ENCODE measurements around the gene CDPF1.
"Not testable (repeated sequence)": the region's sequence is repeated elsewhere in the genome, so short reads cannot be mapped to it uniquely, and the experiment has no call there.

CDPF1 gene

GRCh38 chr22:46275455-46276122 lies 25.5 kb upstream of the CDPF1 start:
- Mint-ChIP-seq H3K27ac (peak overlapping the region; percentile 21), H3K9me3 (peaks cover 7% of the 10 kb centered on the region), H3K4me3 (no peak overlapping the region), H3K4me1 (ENCODE audit: low read depth) (peaks cover 12% of the 10 kb centered on the region), H3K36me3 (ENCODE audit: low read depth) (peaks cover 96% of the 10 kb centered on the region), H3K27me3 (no peaks in the 10 kb centered on the region)
- intact Hi-C loops (cut with micrococcal nuclease), result no loop called here

DNA sequence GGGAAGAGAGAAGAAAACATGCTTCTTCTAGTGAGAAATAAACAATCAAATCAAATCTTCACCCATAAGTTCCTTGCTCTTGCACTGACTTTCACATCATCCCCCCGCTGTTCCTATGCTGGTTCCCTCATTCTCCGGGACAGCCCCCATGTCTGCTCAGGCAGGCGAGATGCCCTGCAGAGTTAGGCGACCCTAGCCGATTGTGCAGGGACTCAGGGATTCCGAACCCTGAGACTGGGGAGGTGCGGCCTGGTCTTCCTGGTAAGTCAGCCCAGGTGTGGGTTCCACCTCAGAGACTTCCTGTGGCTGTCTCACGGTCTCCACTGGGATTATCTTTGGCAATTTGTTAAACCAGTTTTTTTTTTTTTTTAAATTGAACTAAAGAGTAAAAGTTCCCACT lies 24.3 kb upstream of the CDPF1 start:
- Mint-ChIP-seq H3K9me3 (peaks cover 7% of the 10 kb centered on the region), H3K4me3 (no peak overlapping the region), H3K4me1 (ENCODE audit: low read depth) (peaks cover 16% of the 10 kb centered on the region), H3K27ac (no peak overlapping the region), H3K27me3 (no peaks in the 10 kb centered on the region), H3K36me3 (ENCODE audit: low read depth) (peaks cover 95% of the 10 kb centered on the region)
- intact Hi-C loops (cut with micrococcal nuclease), result no loop called here

DNA sequence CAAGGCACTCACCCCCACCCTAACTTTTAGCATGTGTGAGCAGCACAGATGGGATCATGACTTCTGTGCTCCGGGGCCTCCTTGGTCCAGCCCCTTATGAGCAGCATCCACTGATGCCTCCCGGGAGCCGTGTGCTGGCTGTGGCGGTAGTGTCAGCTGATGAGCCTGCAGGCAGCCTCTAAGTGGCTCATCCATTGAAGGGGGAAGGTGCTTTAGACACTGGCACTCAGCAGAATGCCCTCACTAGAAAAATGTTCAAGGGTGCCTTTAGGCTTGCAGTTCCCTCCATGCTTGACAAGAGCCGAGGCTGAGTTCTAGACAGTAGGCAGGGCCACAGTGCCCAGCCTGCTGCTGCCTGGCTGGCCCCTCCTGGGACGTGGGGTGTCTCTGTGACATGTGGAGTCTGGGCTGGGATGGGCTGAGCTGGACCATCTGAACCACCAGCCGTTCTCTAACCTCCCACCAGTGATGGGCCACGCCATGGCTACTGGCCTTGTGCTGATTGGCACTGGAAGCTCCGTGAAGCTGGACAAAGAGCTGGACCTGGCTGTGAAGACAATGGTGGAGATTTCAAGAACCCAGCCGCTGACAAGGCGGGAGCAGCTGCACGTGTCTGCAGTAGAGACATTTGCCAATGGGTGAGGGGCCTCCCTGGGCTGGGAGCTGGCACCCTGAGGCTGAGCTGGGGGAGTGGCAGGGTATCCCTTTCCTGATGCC lies 23.5 kb upstream of the CDPF1 start:
- Mint-ChIP-seq H3K9me3 (peaks cover 7% of the 10 kb centered on the region), H3K27me3 (no peaks in the 10 kb centered on the region), H3K36me3 (ENCODE audit: low read depth) (peaks cover 88% of the 10 kb centered on the region), H3K27ac (no peak overlapping the region), H3K4me1 (ENCODE audit: low read depth) (peaks cover 20% of the 10 kb centered on the region), H3K4me3 (no peak overlapping the region)
- intact Hi-C loops (cut with micrococcal nuclease), result no loop called here

DNA sequence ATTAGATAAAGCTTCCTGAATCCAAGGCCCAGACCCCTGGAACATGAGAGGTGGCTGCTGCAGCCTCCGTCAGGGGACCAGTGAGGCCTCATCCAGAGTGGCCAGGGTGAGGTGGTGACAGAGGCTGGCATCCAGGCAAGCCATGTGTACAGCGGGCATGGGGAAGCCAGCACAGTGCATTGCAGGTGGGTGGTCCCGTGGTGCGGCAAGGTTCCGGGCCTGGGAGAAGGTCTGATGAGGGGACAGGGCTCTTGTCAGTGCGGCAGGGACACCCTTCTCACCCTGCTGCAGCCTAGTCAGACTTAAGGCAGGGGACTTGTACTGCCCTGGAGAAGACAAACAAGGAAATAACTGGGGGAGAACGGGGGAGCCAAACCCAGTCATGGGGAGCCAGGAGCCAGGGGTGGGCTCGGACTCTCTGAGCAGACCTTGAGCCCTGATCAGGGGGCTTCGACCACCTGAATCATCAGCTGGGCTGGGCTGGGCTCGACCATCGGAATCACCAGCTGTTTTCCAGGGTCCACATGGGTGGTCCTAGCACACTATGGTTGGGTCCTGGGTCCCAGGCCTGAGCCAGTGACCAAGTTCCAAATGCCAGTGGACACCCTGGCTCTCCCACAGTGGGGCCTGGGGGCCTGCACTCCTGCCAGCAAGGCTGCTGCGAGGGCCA lies 22.8 kb upstream of the CDPF1 start:
- intact Hi-C loops (cut with micrococcal nuclease), result no loop called here
- Mint-ChIP-seq H3K36me3 (ENCODE audit: low read depth) (peaks cover 86% of the 10 kb centered on the region), H3K4me1 (ENCODE audit: low read depth) (peaks cover 26% of the 10 kb centered on the region), H3K4me3 (no peak overlapping the region), H3K9me3 (peaks cover 7% of the 10 kb centered on the region), H3K27me3 (no peaks in the 10 kb centered on the region), H3K27ac (no peak overlapping the region)

DNA sequence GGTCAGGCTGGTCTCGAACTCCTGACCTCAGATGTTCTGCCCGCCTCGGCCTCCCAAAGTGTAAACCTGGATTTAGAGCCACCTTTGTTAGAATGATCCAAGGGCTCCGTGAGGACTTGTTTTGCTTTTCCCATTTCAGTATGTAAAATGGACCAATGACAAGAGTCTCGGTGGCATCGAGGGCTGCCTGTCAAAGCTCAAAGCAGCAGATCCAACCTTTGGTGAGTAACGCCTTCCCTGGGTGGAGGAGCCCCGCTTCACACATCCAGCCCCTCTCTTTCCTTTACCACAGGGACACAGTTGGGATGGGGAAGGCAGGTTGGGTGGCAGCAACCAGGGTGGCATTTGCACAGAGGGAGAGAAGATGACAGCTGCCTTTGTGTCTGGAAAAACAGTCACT lies 22.1 kb upstream of the CDPF1 start:
- Mint-ChIP-seq H3K4me3 (no peak overlapping the region), H3K36me3 (ENCODE audit: low read depth) (peaks cover 78% of the 10 kb centered on the region)
- intact Hi-C loops (cut with micrococcal nuclease), result no loop called here

DNA sequence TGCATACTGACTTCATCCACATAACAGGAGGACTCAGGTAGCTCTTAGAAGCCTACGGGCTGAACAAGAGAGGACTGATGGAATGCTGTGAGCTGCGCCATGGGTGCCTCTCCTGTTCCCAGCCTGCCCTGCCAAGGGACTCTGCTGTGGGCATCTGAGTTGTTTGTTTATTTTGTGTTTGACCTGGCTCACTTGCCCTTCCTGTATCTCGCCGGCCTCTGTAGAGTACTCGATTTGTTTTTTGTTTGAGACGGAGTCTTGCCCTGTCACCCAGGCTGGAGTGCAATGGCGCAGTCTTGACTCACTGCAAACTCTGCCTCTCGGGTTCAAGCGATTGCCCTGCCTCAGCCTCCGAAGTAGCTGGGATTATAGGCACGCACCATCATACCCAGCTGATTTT lies 19.5 kb upstream of the CDPF1 start:
- Mint-ChIP-seq H3K4me1 (ENCODE audit: low read depth) (peaks cover 24% of the 10 kb centered on the region), H3K27me3 (peaks cover 13% of the 10 kb centered on the region), H3K4me3 (no peak overlapping the region), H3K27ac (no peak overlapping the region), H3K36me3 (ENCODE audit: low read depth) (peaks cover 52% of the 10 kb centered on the region), H3K9me3 (no peaks in the 10 kb centered on the region)
- intact Hi-C loops (cut with micrococcal nuclease), result loop anchor here (2.0 kb wide), 1 partner anchor 119 kb away; the partner anchor contains the start of gene PPARA

More for the DNA sequence above, 22.1 kb upstream of the CDPF1 start:
- Mint-ChIP-seq H3K27me3 (no peaks in the 10 kb centered on the region), H3K27ac (no peak overlapping the region), H3K9me3 (peaks cover 7% of the 10 kb centered on the region), H3K4me1 (ENCODE audit: low read depth) (peaks cover 31% of the 10 kb centered on the region)

- Mint-ChIP-seq H3K27ac (peak within 1 kb of the TSS; percentile 77), H3K27me3 (peaks cover 27% of the 10 kb centered on the region), H3K4me3 (peak within 1 kb of the TSS; percentile 85), H3K4me1 (ENCODE audit: low read depth) (peaks cover 35% of the 10 kb centered on the region), H3K9me3 (no peaks in the 10 kb centered on the region), H3K36me3 (ENCODE audit: low read depth) (peaks cover 33% of the 10 kb centered on the region)
- intact Hi-C loops (cut with micrococcal nuclease), result loop anchor here (2.0 kb wide), 1 partner anchor 117 kb away; the partner anchor contains the start of gene PPARA
These were observed 17.6 kb upstream of the CDPF1 start, which contains the start of gene TTC38 for GRCh38 chr22:46267431-46268279. TSS of gene TTC38 (plus strand) at chr22:46268008. CDS start at chr22:46268040, 32 bp downstream.

DNA sequence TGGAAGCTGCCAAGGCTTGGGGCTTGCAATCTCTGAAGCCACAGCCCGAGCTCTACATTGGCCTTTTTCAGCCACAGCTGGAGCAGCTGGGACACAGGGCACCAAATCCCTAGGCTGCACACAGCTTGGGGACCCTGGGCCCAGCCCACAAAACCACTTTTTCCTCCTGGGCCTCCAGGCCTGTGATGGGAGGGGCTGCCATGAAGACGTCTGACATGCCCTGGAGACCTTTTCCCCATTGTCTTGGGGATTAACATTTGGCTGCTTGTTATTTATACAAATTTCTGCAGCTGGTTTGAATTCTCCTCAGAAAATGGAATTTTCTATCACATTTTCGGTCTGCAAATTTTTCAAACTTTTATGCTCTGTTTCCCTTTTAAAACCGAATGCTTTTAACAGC lies 15.5 kb upstream of the CDPF1 start:
- intact Hi-C loops (cut with micrococcal nuclease); H3K27ac Mint-ChIP-seq; H3K4me3 Mint-ChIP-seq; H3K9me3 Mint-ChIP-seq: not testable (repeated sequence)
- peaks cover 40% of the 10 kb centered on the region for H3K4me1 Mint-ChIP-seq (ENCODE audit: low read depth)
- H3K36me3 Mint-ChIP-seq (ENCODE audit: low read depth), result peaks cover 17% of the 10 kb centered on the region
- H3K27me3 Mint-ChIP-seq, result peaks cover 47% of the 10 kb centered on the region

- H3K9me3 Mint-ChIP-seq; H3K27ac Mint-ChIP-seq; H3K36me3 Mint-ChIP-seq (ENCODE audit: low read depth); H3K4me3 Mint-ChIP-seq; intact Hi-C loops (cut with micrococcal nuclease): not testable (repeated sequence)
- Mint-ChIP-seq H3K27me3 (peaks cover 52% of the 10 kb centered on the region), H3K4me1 (ENCODE audit: low read depth) (peaks cover 40% of the 10 kb centered on the region)
These were observed 14.4 kb upstream of the CDPF1 start for GRCh38 chr22:46264520-46264919.

DNA sequence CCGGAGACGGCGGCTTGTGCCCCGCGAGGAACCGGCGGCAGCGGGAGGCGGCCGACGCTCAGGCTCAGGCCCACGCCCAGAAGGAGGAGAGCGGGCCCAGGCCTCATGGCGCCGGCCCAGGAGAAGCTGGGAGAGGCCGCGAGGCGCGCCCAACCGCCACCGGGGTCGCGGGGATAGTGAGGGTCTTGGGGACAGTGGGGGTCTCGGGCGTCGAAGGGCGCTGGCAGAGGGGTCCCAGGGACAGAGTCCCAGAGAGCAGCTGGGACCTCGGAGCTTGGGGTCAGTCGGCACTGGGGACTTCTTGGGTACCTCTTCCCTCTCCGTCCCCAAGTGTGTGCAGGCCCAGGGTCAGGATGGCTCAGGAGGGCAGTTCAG lies 13.1 kb upstream of the CDPF1 start, which contains the start of gene PKDREJ:
PKDREJ (minus strand) TSS at position 128 of the 375 bp plus-strand sequence; CDS start at position 107, 21 bp downstream.
- Mint-ChIP-seq H3K36me3 (ENCODE audit: low read depth) (peaks cover 2% of the 10 kb centered on the region), H3K4me1 (ENCODE audit: low read depth) (peaks cover 44% of the 10 kb centered on the region), H3K27ac (peak within 1 kb of the TSS; percentile 53), H3K9me3 (no peaks in the 10 kb centered on the region), H3K4me3 (peak within 1 kb of the TSS; percentile 68), H3K27me3 (peaks cover 52% of the 10 kb centered on the region)
- intact Hi-C loops (cut with micrococcal nuclease), result no loop called here

DNA sequence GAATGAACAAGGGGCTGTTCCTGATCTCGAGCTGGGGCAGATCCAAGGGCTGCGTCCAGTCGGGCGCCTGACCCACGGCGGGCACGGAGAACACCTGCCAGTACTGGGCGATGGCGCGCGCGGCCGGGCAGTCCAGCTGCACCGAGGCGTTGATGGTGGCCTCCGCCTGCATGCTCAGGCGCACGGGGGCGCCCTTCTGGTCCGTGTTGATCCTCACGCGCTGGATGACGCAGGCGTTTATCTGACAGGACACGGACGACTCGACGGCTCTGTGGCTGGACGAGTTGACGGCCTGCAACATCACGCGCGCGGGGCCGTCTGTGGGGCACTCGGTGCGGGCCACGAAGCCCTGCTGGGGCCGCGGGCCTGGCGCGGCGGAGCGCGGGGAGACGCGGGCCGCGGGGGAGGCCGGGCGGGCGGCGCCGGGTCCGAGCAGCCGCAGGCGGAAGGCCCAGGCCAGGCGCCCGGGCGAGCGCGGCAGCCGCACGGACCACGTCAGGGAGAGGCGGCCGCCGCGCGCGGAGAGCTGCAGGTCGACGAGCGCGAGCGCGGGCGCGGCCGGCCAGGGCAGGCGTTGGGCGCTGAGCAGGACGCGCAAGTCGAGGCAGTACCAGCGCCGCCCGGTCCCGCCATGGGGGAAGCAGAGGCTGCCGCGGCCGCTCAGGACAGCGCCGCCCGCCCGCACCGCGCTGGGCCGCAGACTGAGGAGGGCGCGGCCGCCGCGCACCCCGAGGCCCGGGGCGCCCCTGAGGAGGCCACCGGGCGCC lies 12.5 kb upstream of the CDPF1 start:
- intact Hi-C loops (cut with micrococcal nuclease), result no loop called here
- no peaks in the 10 kb centered on the region for H3K36me3 Mint-ChIP-seq (ENCODE audit: low read depth)
- H3K9me3 Mint-ChIP-seq, result no peaks in the 10 kb centered on the region
- H3K27me3 Mint-ChIP-seq, result peaks cover 52% of the 10 kb centered on the region
- peak overlapping the region; percentile 53 for H3K27ac Mint-ChIP-seq
- H3K4me3 Mint-ChIP-seq, result peak overlapping the region; percentile 68
- peaks cover 42% of the 10 kb centered on the region for H3K4me1 Mint-ChIP-seq (ENCODE audit: low read depth)

DNA sequence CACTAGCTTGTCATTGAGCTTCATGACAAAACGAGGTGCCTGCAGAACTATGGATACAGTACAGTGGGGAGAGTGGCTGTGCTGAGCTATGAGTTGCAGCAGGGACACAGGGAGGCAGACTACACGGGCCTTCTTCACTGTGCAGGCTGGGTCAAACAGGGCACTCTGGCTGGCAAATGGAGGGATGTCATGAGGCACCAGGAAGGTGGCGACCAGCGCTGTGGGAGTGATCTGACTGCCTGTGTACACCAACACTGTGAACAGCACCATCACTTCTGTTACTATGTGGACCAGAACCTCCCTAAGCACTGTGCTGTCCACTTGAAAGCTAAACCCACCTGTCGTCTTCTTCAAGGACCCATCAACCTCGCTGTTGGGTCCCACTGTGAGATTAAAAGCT lies 9.9 kb upstream of the CDPF1 start:
- H3K9me3 Mint-ChIP-seq, result no peaks in the 10 kb centered on the region
- peaks cover 42% of the 10 kb centered on the region for H3K27me3 Mint-ChIP-seq
- H3K4me1 Mint-ChIP-seq (ENCODE audit: low read depth), result peaks cover 37% of the 10 kb centered on the region
- no peak overlapping the region for H3K4me3 Mint-ChIP-seq
- intact Hi-C loops (cut with micrococcal nuclease), result no loop called here
- no peak overlapping the region for H3K27ac Mint-ChIP-seq
- no peaks in the 10 kb centered on the region for H3K36me3 Mint-ChIP-seq (ENCODE audit: low read depth)

GRCh38 chr22:46259374-46259773 lies 9.3 kb upstream of the CDPF1 start:
- Mint-ChIP-seq H3K27me3 (peaks cover 37% of the 10 kb centered on the region), H3K4me3 (no peak overlapping the region), H3K4me1 (ENCODE audit: low read depth) (peaks cover 40% of the 10 kb centered on the region), H3K9me3 (no peaks in the 10 kb centered on the region), H3K36me3 (ENCODE audit: low read depth) (no peaks in the 10 kb centered on the region), H3K27ac (no peak overlapping the region)
- intact Hi-C loops (cut with micrococcal nuclease), result no loop called here
